RCC 7860 (cell line): ENCODE measurements around the gene SRC.

ENCODE experiments used
- DNase-seq: peaks from one replicate; pipeline ENCODE4 v3.0.0-alpha.2; 2015; ENCODE audit warnings: low spot score
- FAIRE-seq: peaks from 2 replicates; lab custom pipeline; 2012; peaks lifted over from hg19 to GRCh38; lab: Jason Lieb, UNC

The SRC gene

GRCh38 chr20:37349517-37350491 is 3.9 kb downstream of the SRC start:
- DNase-seq (peak; percentile 48), FAIRE-seq (peak; percentile 2)

GRCh38 chr20:37350649-37351574 is 5.0 kb downstream of the SRC start:
- FAIRE-seq (no peak), DNase-seq (no peak)

GRCh38 chr20:37351689-37352607 is 6.0 kb downstream of the SRC start:
- FAIRE-seq (peak; percentile 87), DNase-seq (peak; percentile 75)

GRCh38 chr20:37352608-37352980 is 6.7 kb downstream of the SRC start:
- FAIRE-seq (no peak), DNase-seq (no peak)

GRCh38 chr20:37353285-37353849 is 7.4 kb downstream of the SRC start:
- FAIRE-seq = no peak
- DNase-seq = no peak

GRCh38 chr20:37354210-37355195 is 8.6 kb downstream of the SRC start:
- FAIRE-seq = no peak
- DNase-seq = no peak

GRCh38 chr20:37355252-37356180 is 9.6 kb downstream of the SRC start:
- DNase-seq (no peak), FAIRE-seq (no peak)

- DNase-seq = no peak
- FAIRE-seq = no peak
Observed at GRCh38 chr20:37356387-37356786, 10.4 kb downstream of the SRC start.

GRCh38 chr20:37356961-37357371 is 11.0 kb downstream of the SRC start:
- DNase-seq (no peak), FAIRE-seq (no peak)

GRCh38 chr20:37357481-37358365 is 11.8 kb downstream of the SRC start:
- FAIRE-seq = no peak
- no peak for DNase-seq

GRCh38 chr20:37358366-37359150 is 12.6 kb downstream of the SRC start:
- FAIRE-seq = no peak
- DNase-seq = no peak

GRCh38 chr20:37359331-37359730 is 13.4 kb downstream of the SRC start:
- FAIRE-seq = no peak

GRCh38 chr20:37359836-37360235 is 13.9 kb downstream of the SRC start:
- no peak for DNase-seq
- no peak for FAIRE-seq

More at GRCh38 chr20:37359331-37359730, 13.4 kb downstream of the SRC start:
- no peak for DNase-seq

GRCh38 chr20:37360391-37361115 is 14.6 kb downstream of the SRC start:
- no peak for DNase-seq
- no peak for FAIRE-seq

- FAIRE-seq (no peak), DNase-seq (no peak)
Observed at GRCh38 chr20:37361336-37361735, 15.4 kb downstream of the SRC start.
